Memory B cell (primary cell): ENCODE results near the gene PDE8A.
"Not testable (repeated sequence)": the region's sequence is repeated elsewhere in the genome, so short reads cannot be mapped to it uniquely, and the experiment has no call there.

Experiments
- ATAC-seq: fragments of 150-1000 bp; cut with Tn5 transposase; 2 replicates; pipeline ENCODE4 v1.10.0; 2021; ENCODE audit warnings: low read depth, mild to moderate bottlenecking, moderate library complexity
- DNase-seq, 2 donors: peaks; one replicate each; pipeline ENCODE4 v3.0.0; 2022; ENCODE audit warnings: low spot score in 2 of 2
- H3K27ac Mint-ChIP-seq: one replicate; pipeline ENCODE4 v1.8.0; 2022; ENCODE audit warnings: mild to moderate bottlenecking, moderate library complexity, mixed read lengths
- H3K27me3 Mint-ChIP-seq: one replicate; pipeline ENCODE4 v1.8.0; 2022; ENCODE audit warnings: mixed read lengths
- H3K36me3 Mint-ChIP-seq: one replicate; pipeline ENCODE4 v1.8.0; 2022; ENCODE audit warnings: mild to moderate bottlenecking, mixed read lengths
- H3K4me1 Mint-ChIP-seq: one replicate; pipeline ENCODE4 v1.8.0; 2022; ENCODE audit warnings: mixed read lengths
- H3K4me3 Mint-ChIP-seq: one replicate; pipeline ENCODE4 v1.8.0; 2022; ENCODE audit warnings: mild to moderate bottlenecking, moderate library complexity, mixed read lengths
- H3K9me3 Mint-ChIP-seq: one replicate; pipeline ENCODE4 v1.8.0; 2022; ENCODE audit warnings: mixed read lengths

PDE8A gene

GRCh38 chr15:85177042-85177515, 195.4 kb downstream of the PDE8A start:
- DNase-seq, H3K36me3 Mint-ChIP-seq, H3K4me1 Mint-ChIP-seq, H3K9me3 Mint-ChIP-seq, H3K27ac Mint-ChIP-seq, ATAC-seq, H3K4me3 Mint-ChIP-seq: not testable (repeated sequence)
- H3K27me3 Mint-ChIP-seq: peaks cover 16% of the 10 kb centered on the region

GRCh38 chr15:85178308-85178707, 196.7 kb downstream of the PDE8A start:
- peaks cover 2% of the 10 kb centered on the region for H3K4me1 Mint-ChIP-seq
- H3K36me3 Mint-ChIP-seq: no peaks in the 10 kb centered on the region
- DNase-seq (no peak), ATAC-seq (no peak)
- no peak overlapping the region for H3K4me3 Mint-ChIP-seq
- peaks cover 12% of the 10 kb centered on the region for H3K27me3 Mint-ChIP-seq
- H3K9me3 Mint-ChIP-seq: no peaks in the 10 kb centered on the region
- no peak overlapping the region for H3K27ac Mint-ChIP-seq

- no peaks in the 10 kb centered on the region for H3K9me3 Mint-ChIP-seq
- H3K4me3 Mint-ChIP-seq: no peak overlapping the region
- H3K4me1 Mint-ChIP-seq: peaks cover 2% of the 10 kb centered on the region
- DNase-seq: no peak
- H3K27me3 Mint-ChIP-seq: peaks cover 10% of the 10 kb centered on the region
- H3K27ac Mint-ChIP-seq: no peak overlapping the region
- no peaks in the 10 kb centered on the region for H3K36me3 Mint-ChIP-seq
- no peak for ATAC-seq
These were observed 198.0 kb downstream of the PDE8A start for GRCh38 chr15:85179700-85180099.

- H3K4me1 Mint-ChIP-seq, H3K9me3 Mint-ChIP-seq, ATAC-seq, H3K36me3 Mint-ChIP-seq, DNase-seq, H3K27me3 Mint-ChIP-seq, H3K4me3 Mint-ChIP-seq, H3K27ac Mint-ChIP-seq: not testable (repeated sequence)
These were observed 203.7 kb downstream of the PDE8A start for GRCh38 chr15:85185350-85185749.

- H3K36me3 Mint-ChIP-seq, H3K4me1 Mint-ChIP-seq, H3K9me3 Mint-ChIP-seq, H3K27ac Mint-ChIP-seq, H3K4me3 Mint-ChIP-seq, ATAC-seq, DNase-seq, H3K27me3 Mint-ChIP-seq: not testable (repeated sequence)
These were observed 206.5 kb downstream of the PDE8A start for GRCh38 chr15:85188171-85188577.
